Lower leg skin (tissue), 3 donors: ENCODE measurements around the gene USP25.

Experiments used
- POLR2A ChIP-seq, 2 donors: fragments of 450-650 bp; IDR thresholded peaks; one replicate each; pipeline ENCODE4 v1.6.1; 2016 to 2017; ENCODE audit warnings: antibody characterized with exemption in 2 of 2, mild to moderate bottlenecking in 1 of 2, moderate library complexity in 1 of 2
- TF ChIP-seq, protein P1 (sequence below), 3 donors: fragments of 450-650 bp; IDR thresholded peaks; one replicate each; pipeline ENCODE4 v1.5.1; 2016; ENCODE audit warnings: antibody characterized with exemption in 3 of 3, mild to moderate bottlenecking in 3 of 3, moderate library complexity in 2 of 3

DNA sequence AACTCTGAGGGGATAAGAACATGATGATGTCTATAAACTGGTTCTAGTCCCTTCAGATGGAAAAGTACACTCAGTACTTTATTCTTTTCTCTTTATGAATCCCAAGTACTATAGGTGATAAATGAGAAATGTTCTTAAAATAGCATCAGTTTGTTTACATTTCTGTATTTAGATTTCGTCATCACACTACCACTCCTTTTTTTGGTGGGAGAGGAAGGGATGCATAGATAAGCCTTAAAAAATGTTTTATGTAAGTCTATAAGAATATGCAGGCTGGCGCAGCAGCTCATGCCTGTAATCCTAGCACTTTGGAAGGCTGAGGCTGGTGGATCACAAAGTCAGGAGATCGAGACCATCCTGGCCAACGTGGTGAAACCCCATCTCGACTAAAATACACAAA, 144.8 kb downstream of the USP25 start:
- TF ChIP-seq, protein P1, sequence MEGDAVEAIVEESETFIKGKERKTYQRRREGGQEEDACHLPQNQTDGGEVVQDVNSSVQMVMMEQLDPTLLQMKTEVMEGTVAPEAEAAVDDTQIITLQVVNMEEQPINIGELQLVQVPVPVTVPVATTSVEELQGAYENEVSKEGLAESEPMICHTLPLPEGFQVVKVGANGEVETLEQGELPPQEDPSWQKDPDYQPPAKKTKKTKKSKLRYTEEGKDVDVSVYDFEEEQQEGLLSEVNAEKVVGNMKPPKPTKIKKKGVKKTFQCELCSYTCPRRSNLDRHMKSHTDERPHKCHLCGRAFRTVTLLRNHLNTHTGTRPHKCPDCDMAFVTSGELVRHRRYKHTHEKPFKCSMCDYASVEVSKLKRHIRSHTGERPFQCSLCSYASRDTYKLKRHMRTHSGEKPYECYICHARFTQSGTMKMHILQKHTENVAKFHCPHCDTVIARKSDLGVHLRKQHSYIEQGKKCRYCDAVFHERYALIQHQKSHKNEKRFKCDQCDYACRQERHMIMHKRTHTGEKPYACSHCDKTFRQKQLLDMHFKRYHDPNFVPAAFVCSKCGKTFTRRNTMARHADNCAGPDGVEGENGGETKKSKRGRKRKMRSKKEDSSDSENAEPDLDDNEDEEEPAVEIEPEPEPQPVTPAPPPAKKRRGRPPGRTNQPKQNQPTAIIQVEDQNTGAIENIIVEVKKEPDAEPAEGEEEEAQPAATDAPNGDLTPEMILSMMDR (IDR thresholded peaks at IDR 0.05) = no peak
- no peak for TF ChIP-seq POLR2A (IDR thresholded peaks at IDR 0.05)
